NCI-H82 treated with DMSO at 0.1 percent for 48 hours (cell line): ENCODE results near the gene TREM2.
"Not testable (repeated sequence)": the region's sequence is repeated elsewhere in the genome, so short reads cannot be mapped to it uniquely, and the experiment has no call there.

Experiments used
- DNase-seq: peaks from one replicate; lab custom pipeline; 2025; ENCODE audit not compliant: unreplicated experiment; lab: John Stamatoyannopoulos, UW

Gene TREM2

DNA sequence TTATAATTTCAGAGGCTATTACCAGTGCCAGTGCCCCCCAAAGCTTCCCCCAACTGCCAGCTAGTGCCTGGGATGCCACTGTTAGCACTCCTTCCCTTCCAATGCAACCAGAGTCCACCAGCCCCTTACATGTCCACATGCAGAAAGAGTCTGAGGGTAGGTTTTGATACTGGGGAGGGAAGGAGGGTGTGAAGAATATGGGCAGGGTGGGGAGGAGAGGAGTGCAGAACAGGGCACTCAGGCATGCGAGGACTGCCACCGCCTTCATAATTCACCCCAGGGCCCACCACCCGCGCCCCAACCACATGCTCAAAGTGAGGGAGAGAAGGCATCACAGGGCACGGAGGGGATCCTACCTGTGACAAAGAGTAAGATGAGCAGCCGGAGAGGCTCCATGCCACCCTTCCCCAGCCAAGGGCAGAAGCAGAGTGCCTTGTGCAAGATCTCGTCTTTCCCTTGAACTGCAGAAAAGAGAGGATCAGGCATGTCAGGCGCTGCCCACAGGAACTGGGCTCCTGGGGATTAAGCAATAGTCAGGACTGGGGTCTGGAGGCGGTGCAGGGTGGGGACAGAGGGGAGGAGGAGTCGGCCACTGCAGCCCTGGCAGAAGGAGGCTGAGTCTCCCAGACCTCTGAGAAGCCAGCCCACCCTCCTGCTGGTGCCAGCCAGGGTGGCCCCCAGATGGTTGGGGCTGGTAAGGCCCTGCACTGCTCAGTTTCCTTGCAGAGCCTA lies at the start of gene TREM2:
Gene TREM2, minus strand, starts transcription at position 430 of the 732 bp plus-strand sequence. Its CDS starts 34 bp downstream, at position 396.
- DNase-seq, result no peak

GRCh38 chr6:41209547-41210320 lies 46.8 kb upstream of the TREM2 start:
- no peak for DNase-seq

GRCh38 chr6:41208439-41209106 lies 45.7 kb upstream of the TREM2 start:
- no peak for DNase-seq

- no peak for DNase-seq
These were observed 41.2 kb upstream of the TREM2 start for GRCh38 chr6:41204156-41204555.

GRCh38 chr6:41201764-41202173 lies 38.9 kb upstream of the TREM2 start:
- DNase-seq, result no peak

DNA sequence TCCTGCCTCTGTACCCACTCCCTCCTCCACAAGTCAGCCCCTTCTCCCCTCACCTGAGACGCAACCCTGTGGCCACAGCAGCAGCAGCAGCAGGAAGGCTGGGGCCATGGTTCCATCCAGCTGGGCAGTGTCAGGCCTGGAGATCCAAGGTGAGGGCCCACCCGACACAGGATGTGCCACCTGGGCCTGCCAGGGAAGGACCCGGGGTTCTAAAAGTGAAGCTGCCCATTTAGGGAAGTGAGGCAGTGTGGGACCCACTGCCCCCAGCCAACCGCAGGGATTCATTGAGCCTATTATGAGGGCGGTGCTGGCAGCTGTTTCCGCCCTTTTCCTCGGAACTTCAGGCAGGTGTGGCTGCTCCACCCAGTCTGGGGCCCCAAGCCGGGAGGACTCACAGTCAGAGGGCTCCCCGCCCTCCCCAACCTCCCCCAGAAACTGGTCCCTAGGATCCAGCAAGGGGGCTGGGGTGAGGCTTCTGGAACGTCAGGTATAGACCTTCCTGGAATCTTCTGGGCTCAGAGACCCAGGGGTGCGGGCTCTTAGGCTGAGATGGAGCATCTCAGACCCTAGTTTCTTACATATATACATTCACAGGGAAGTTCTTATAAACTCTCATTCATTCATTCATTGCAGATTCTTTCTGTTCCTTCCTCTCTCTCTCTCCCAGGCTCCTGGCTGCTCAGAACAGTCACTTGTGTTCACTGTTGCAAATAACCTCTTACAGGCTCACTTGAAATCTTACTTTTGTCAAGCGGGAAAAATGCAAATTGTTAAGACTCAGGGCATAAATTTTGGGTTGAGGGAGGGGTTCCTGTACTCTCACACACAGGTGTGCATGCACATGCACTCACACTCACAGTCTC lies 38.2 kb upstream of the TREM2 start, which contains the start of gene TREML2:
Gene TREML2, minus strand, starts transcription at position 249 of the 863 bp plus-strand sequence. Its CDS starts 141 bp downstream, at position 108.
- DNase-seq, result no peak

GRCh38 chr6:41200296-41200900 lies 37.5 kb upstream of the TREM2 start:
- no peak for DNase-seq

DNA sequence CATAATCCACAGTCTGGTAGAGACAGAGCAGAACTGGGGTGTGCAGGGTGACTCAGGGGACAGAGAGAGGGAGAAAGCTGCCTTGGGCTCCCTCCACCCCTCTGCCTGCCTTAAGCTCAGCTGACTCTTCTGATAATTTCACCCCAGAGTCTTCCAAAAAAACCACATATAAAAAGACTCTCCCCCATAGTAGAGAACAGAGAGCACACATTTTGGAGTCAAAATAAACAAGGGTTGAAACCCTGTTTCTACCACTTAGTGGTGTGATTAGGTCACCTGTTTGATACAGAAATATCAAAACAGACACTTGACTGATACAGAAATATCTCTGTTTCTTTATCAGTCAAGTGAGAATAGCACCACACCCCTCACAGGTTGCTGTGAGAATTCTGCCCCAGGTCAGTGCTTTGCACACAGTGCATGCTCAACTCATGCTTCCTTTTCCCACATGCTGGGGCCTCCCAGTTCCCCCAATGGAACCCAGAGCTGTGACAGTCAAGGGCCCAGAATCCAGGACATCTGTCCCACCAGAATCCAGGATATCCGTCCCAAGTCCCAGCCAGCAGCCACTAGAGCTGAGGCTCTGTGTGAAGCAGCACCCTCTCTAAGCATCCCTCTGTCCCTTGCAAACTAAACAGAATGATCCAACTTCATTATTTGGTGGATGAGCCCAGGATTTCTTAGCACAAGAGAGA lies 36.8 kb upstream of the TREM2 start:
- DNase-seq, result no peak

DNA sequence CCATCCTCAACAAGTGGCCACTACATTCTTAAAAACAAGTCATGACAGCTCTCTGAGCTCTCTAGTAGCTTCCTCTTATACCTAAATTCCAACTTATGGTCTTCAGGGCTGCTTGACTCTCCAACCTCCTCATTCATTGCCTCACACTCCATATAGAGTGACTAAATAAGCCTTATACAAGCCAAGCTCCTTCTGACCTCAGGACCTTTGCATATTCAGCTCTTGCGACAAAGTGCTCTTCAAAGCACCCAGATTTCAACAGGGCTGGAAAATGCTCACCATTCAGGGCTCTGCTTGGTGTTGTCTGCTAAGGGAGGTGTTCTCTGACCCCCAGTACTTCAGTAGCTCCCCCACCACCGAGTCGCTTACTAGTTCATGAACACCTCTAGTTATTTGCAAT lies 34.3 kb upstream of the TREM2 start:
- no peak for DNase-seq

- no peak for DNase-seq
These were observed 31.5 kb upstream of the TREM2 start for GRCh38 chr6:41194386-41194785.

DNA sequence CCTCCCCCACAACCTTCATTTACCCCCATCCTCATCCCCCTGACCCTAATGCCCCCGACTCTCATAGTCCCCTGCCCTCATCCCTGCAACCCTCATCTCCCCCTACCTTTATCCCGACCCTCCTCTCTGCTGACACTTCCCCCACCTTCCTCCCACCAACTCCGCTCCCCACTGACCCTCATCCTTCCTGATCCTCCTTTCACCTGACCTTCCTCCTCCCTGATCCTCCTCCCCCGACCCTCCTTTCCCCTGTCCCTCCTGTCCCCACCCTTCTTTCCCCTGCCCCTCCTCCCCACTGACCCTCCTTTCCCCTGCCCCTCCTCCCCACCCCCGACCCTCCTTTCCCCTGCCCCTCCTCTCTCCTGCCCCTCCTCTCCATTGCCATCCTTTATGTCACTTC lies 31.0 kb upstream of the TREM2 start:
- no peak for DNase-seq

DNA sequence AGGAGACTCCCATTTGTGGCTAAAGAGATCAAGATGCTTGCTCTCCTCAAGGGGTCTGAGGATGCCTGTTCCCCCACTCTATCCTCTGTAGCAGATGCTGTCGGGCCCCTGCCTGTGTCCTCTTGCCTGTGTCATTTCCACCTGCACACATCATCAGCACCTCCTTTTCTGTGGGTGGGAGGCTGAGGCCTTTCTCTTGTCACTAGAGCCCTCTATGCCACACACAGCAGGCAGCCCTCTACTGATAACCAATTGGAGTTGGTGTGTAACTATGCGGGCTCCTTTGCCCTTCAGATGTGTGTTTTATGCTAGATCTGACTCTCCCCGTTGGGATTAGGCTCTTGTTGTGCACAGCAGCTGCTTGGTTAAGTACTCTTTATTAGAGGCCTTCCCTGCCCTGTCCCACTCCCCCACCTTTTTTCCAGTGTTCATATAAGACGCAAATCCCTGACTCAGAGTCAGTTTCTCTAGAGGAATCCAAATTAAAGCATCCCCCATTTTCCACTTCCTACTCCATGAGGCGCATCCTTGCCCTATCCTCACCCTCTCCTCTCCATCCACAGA lies 30.3 kb upstream of the TREM2 start:
- DNase-seq, result no peak

GRCh38 chr6:41191569-41191968 lies 28.7 kb upstream of the TREM2 start:
- no peak for DNase-seq

DNA sequence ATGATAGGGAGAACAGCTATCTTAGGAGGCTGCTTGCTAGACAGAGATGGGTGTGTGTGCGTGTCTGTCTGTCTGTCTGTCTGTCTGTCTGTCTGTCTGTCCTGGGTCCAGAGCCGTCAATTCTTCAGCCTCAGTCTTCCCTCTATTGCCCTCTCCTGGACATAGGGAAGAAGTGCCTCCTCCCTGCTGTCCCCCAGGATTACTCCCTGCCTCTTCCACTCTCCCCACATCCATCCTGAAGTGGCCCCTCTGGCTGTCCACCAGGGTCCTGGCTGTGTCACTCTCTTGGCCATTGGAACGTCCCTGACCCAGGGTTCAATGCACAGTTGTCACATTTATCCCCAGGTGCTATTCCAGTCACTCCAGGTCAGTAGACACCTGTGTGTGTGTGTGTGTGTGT lies 27.9 kb upstream of the TREM2 start:
- no peak for DNase-seq

- no peak for DNase-seq
These were observed 27.1 kb upstream of the TREM2 start for GRCh38 chr6:41189967-41190366.

- not testable (repeated sequence) for DNase-seq
These were observed 26.1 kb upstream of the TREM2 start for GRCh38 chr6:41189046-41189445.

- DNase-seq, result no peak
These were observed 25.3 kb upstream of the TREM2 start for GRCh38 chr6:41187924-41188886.

DNA sequence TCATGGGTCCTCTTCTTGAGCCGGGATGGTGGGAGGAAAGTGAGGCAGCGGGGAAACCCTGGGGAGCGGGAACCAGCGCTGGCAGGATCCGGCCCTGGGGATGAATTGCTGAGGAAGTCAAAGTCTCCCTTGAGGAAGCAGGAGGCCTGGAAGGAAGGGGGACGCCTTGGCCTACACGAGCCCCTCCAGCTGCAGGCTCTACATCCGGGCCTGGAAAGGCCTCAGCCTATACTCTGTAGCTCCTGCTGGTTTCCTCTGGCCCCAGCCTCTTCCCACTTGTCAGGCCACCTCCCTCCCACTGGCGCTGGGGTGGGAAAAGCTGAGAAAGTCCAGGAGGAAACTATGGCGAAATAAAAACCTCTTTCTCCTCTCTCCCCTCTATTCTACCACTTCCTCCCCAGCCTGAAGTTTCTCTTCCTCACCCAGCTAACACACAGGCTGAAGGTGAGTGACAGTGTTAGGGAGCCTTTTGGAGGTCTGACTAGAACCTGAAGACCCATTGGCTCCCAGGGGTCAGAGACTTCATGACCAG lies 23.2 kb upstream of the TREM2 start:
- no peak for DNase-seq
